Activated B cell treated with CpG ODN at 0.5 μM for 24 hours (primary cell): Measurements from ENCODE around the gene FBXO10. TPM values are rescaled to one million over a fixed set of nuclear protein-coding genes. Genes with fewer than 3 reads are reported as not detected.

Source experiments
- ATAC-seq: fragments of 200-7000 bp; cut with Tn5 transposase; one replicate; pipeline ENCODE4 v1.10.0; 2021; ENCODE audit warnings: low read depth, mild to moderate bottlenecking, moderate library complexity
- CTCF ChIA-PET: fragments of 350-600 bp; sonication (Branson Sonifier 250); formaldehyde crosslinking; loops from one replicate; lab custom pipeline; 2021; ENCODE audit warnings: antibody characterized with exemption; lab: Charles Lee
- POLR2A ChIA-PET: fragments of 350-600 bp; sonication (Branson Sonifier 250); formaldehyde crosslinking; loops from one replicate; lab custom pipeline; 2021; ENCODE audit warnings: antibody characterized with exemption; lab: Charles Lee
- DNase-seq: peaks from one replicate; pipeline ENCODE4 v3.0.0; 2022
- H3K27ac Mint-ChIP-seq: one replicate; pipeline ENCODE4 v1.8.0; 2020; ENCODE audit warnings: mixed read lengths
- H3K27me3 Mint-ChIP-seq: one replicate; pipeline ENCODE4 v1.8.0; 2021; ENCODE audit warnings: mixed read lengths
- H3K36me3 Mint-ChIP-seq: one replicate; pipeline ENCODE4 v1.8.0; 2021; ENCODE audit warnings: low read depth, mixed read lengths
- H3K4me1 Mint-ChIP-seq: one replicate; pipeline ENCODE4 v1.8.0; 2021; ENCODE audit warnings: mixed read lengths
- H3K4me3 Mint-ChIP-seq: one replicate; pipeline ENCODE4 v1.8.0; 2020; ENCODE audit warnings: mild to moderate bottlenecking, mixed read lengths
- H3K9me3 Mint-ChIP-seq: one replicate; pipeline ENCODE4 v1.8.0; 2020; ENCODE audit warnings: mixed read lengths
- intact Hi-C: fragments of 100-400 bp; cut with micrococcal nuclease; formaldehyde crosslinking; loops from one replicate; pipeline ENCODE4 v1.15.1; 2024
- total RNA-seq: library from RNA; stranded (reverse); gene quantifications from 2 replicates; pipeline ENCODE4 v1.2.3, GENCODE V29; 2022
- TF ChIP-seq, protein P1 (sequence below): fragments of 200-600 bp; IDR thresholded peaks from one replicate; pipeline ENCODE4 v1.8.0; 2022; ENCODE audit warnings: antibody characterized with exemption, mild to moderate bottlenecking

Gene FBXO10
- total RNA-seq, 1 donor from 2014 or later = 39.4 TPM

- no peaks in the 10 kb centered on the region for H3K9me3 Mint-ChIP-seq
- no peaks in the 10 kb centered on the region for H3K27me3 Mint-ChIP-seq
- intact Hi-C loops = no loop called here
- ChIA-PET CTCF (no interaction called here), POLR2A (interaction anchor here (0.5 kb wide), 1 partner anchor 33 kb away, joined by 4 read pairs; no protein-coding TSS in a partner anchor)
- ATAC-seq (no peak), DNase-seq (no peak)
- H3K4me1 Mint-ChIP-seq = peaks cover 35% of the 10 kb centered on the region
- TF ChIP-seq, protein P1, sequence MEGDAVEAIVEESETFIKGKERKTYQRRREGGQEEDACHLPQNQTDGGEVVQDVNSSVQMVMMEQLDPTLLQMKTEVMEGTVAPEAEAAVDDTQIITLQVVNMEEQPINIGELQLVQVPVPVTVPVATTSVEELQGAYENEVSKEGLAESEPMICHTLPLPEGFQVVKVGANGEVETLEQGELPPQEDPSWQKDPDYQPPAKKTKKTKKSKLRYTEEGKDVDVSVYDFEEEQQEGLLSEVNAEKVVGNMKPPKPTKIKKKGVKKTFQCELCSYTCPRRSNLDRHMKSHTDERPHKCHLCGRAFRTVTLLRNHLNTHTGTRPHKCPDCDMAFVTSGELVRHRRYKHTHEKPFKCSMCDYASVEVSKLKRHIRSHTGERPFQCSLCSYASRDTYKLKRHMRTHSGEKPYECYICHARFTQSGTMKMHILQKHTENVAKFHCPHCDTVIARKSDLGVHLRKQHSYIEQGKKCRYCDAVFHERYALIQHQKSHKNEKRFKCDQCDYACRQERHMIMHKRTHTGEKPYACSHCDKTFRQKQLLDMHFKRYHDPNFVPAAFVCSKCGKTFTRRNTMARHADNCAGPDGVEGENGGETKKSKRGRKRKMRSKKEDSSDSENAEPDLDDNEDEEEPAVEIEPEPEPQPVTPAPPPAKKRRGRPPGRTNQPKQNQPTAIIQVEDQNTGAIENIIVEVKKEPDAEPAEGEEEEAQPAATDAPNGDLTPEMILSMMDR = no peak
- H3K4me3 Mint-ChIP-seq = no peak overlapping the region
- no peak overlapping the region for H3K27ac Mint-ChIP-seq
- H3K36me3 Mint-ChIP-seq = peaks cover 6% of the 10 kb centered on the region
These were observed 25.4 kb downstream of the FBXO10 start for GRCh38 chr9:37550781-37551180.

DNA sequence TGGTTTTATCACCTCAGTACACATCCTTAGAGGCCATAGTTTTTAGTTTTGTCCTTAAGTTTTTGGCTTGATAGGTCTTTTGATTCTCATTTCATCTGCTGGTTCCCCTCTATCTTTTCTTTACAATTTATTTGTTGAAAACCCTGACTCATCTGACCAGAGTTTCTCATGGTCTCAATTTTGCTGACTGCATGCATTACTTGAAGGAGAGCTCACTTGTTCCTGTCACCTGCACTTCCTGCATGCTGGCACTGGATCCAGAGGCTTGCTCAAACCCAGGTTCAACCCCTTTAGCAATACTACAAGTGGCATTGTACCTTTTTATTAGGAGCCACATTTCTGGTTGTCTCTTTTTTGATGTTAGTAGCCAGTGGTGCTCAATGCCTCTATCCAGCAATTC lies 26.7 kb downstream of the FBXO10 start:
- H3K9me3 Mint-ChIP-seq = no peaks in the 10 kb centered on the region
- H3K4me1 Mint-ChIP-seq = peaks cover 35% of the 10 kb centered on the region
- H3K36me3 Mint-ChIP-seq = peaks cover 8% of the 10 kb centered on the region
- ChIA-PET POLR2A (interaction anchor here (0.6 to 1.2 kb wide), 3 partner anchors 9 to 26 kb away, joined by 4 to 5 read pairs (median 4); partner anchors contain the start of gene FBXO10), CTCF (no interaction called here)
- TF ChIP-seq, protein P1 = no peak
- DNase-seq = no peak
- intact Hi-C loops = no loop called here
- no peak overlapping the region for H3K4me3 Mint-ChIP-seq
- no peaks in the 10 kb centered on the region for H3K27me3 Mint-ChIP-seq
- H3K27ac Mint-ChIP-seq = no peak overlapping the region
- no peak for ATAC-seq

- no peak for ATAC-seq
- peaks cover 7% of the 10 kb centered on the region for H3K36me3 Mint-ChIP-seq
- no peak overlapping the region for H3K27ac Mint-ChIP-seq
- no peak overlapping the region for H3K4me3 Mint-ChIP-seq
- intact Hi-C loops = loop anchor here (2.0 kb wide), 1 partner anchor 19 kb away; no protein-coding TSS in a partner anchor
- CTCF ChIA-PET = interaction anchor here (0.6 kb wide), 1 partner anchor 37 kb away, joined by 3 read pairs; no protein-coding TSS in a partner anchor
- POLR2A ChIA-PET = no interaction called here
- no peaks in the 10 kb centered on the region for H3K9me3 Mint-ChIP-seq
- no peaks in the 10 kb centered on the region for H3K27me3 Mint-ChIP-seq
- H3K4me1 Mint-ChIP-seq = peaks cover 42% of the 10 kb centered on the region
- no peak for DNase-seq
- TF ChIP-seq, protein P1 = no peak
These were observed 28.8 kb downstream of the FBXO10 start for GRCh38 chr9:37547328-37547878.

DNA sequence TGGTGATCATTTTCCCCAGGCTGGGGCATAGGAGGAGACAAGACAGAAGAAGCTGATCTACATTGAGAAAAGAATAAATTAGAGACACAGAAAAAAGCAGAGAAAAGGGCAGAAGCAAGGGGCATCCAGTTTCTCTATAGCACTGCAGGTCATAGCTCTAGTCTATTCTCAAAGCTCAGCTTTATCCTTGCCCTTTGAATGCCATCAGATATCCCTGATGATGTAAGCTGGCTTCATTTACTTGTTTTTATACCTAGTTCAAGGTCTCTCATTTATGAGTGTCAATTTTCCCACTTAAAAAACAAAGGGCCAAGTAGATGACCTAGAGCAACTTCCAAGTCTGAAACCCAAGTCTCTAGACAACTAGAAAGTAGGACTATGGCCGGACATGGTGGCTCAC lies 32.7 kb downstream of the FBXO10 start:
- CTCF ChIA-PET = no interaction called here
- ATAC-seq = no peak
- Mint-ChIP-seq H3K27me3 (no peaks in the 10 kb centered on the region), H3K9me3 (no peaks in the 10 kb centered on the region), H3K4me3 (no peak overlapping the region), H3K36me3 (peaks cover 38% of the 10 kb centered on the region), H3K4me1 (peaks cover 41% of the 10 kb centered on the region), H3K27ac (no peak overlapping the region)
- TF ChIP-seq, protein P1 = no peak
- no peak for DNase-seq
- POLR2A ChIA-PET = no interaction called here
- intact Hi-C loops = no loop called here

DNA sequence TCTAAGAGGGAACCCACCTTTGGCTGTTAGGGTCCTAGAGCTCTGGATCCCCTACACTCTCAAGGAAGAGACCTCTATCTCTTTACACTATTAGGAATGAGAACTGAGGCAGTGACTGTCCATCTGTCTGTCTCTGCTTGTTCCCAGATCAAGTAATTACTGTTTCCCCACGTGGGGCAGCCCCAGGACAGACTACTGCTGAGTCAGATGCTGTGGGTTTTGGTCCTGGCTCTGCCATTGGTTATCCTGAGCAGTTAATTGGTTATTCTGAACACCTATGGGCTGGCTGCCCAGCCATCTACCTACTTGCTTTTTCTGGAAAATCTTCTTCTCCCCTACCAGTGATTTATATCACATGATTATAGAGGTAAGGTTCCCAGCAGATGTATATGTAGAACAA lies 33.3 kb downstream of the FBXO10 start:
- H3K27ac Mint-ChIP-seq = no peak overlapping the region
- DNase-seq (no peak), ATAC-seq (no peak)
- no peaks in the 10 kb centered on the region for H3K27me3 Mint-ChIP-seq
- H3K4me3 Mint-ChIP-seq = no peak overlapping the region
- intact Hi-C loops = no loop called here
- peaks cover 42% of the 10 kb centered on the region for H3K36me3 Mint-ChIP-seq
- POLR2A ChIA-PET = interaction anchor here (0.7 kb wide), 1 partner anchor 13 kb away, joined by 3 read pairs; no protein-coding TSS in a partner anchor
- TF ChIP-seq, protein P1 = no peak
- peaks cover 38% of the 10 kb centered on the region for H3K4me1 Mint-ChIP-seq
- CTCF ChIA-PET = no interaction called here
- no peaks in the 10 kb centered on the region for H3K9me3 Mint-ChIP-seq
